ENCODE measurements around the gene GCLC.

The GCLC gene

DNA sequence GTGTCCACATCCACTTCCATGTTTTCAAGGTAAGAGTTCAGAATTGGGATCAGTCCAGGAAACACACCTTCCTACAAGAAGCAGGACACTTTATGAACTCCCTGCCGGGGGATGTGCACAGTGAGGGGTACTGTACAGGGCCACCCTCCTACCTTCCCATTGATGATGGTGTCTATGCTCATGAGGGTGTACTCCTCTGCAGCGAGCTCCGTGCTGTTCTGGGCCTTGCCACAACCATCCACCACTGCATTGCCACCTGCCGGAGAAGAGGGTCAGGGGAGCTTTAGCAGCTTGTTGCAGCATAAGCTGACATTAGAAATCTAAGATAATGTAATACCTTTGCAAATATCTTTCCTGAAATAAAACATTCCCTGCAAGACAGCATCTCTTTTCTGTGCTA lies 44.8 kb downstream of the GCLC start:
- TF ChIP-seq SPI1 (IDR thresholded peaks at IDR 0.05; ENCODE audit: low read depth, low read length), result no peak
- TF ChIP-seq POU2F2 (IDR thresholded peaks at IDR 0.05; ENCODE audit: low read depth, low read length), result no peak
- TF ChIP-seq TAF1 (IDR thresholded peaks at IDR 0.05; ENCODE audit: low read depth, low read length), result no peak
- TF ChIP-seq POLR2A (IDR thresholded peaks at IDR 0.05; ENCODE audit: low read depth, low read length), result no peak
- no peak for TF ChIP-seq PAX5 (IDR thresholded peaks at IDR 0.05; ENCODE audit: insufficient read depth, low read length, severe bottlenecking)
- no peak for TF ChIP-seq POLR2AphosphoS5 (IDR thresholded peaks at IDR 0.05; ENCODE audit: low read depth, low read length)
- no peak for DNase-seq (ENCODE audit: insufficient read length, low spot score)
- FAIRE-seq, result no peak

DNA sequence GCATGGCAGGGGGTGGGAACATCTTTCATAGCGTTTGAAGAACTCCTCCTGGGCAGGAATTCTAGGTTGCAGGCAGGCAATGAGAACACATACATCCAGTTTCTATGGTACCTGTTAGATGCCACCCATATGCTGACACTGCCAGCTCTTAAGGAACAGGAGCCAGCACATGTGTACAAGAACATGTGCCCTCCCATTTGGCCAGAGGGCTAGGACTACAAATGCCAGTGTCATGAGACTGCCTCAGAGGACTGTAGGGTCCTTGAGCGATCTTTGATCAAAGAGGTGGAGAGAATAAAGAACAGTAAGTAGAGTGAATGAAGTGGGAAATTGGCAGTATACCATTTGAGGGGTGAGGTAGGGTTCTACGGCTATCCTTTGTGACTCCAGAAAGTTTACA lies 45.8 kb downstream of the GCLC start:
- TF ChIP-seq TAF1 (IDR thresholded peaks at IDR 0.05; ENCODE audit: low read depth, low read length), result no peak
- TF ChIP-seq POLR2AphosphoS5 (IDR thresholded peaks at IDR 0.05; ENCODE audit: low read depth, low read length), result no peak
- no peak for TF ChIP-seq POLR2A (IDR thresholded peaks at IDR 0.05; ENCODE audit: low read depth, low read length)
- no peak for TF ChIP-seq PAX5 (IDR thresholded peaks at IDR 0.05; ENCODE audit: insufficient read depth, low read length, severe bottlenecking)
- no peak for TF ChIP-seq SPI1 (IDR thresholded peaks at IDR 0.05; ENCODE audit: low read depth, low read length)
- no peak for TF ChIP-seq POU2F2 (IDR thresholded peaks at IDR 0.05; ENCODE audit: low read depth, low read length)
- no peak for FAIRE-seq

DNA sequence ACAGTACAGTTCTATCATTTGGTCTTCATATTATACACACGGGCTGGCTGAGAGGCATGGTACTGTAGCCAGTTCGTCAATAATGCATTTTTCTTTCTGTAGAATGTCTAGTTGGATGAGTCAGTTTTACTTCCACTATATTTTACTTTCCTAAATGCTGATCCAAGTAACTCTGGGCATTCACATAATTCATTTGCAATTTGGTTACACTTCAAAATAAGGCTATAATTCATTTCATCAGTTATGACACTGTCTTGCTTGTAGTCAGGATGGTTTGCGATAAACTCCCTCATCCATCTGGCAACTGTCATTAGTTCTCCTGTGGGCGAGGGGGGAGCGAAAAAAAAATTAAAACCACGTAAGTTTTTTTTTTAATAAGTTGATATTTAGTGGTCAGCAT lies 46.3 kb downstream of the GCLC start:
- FAIRE-seq (no peak), DNase-seq (ENCODE audit: insufficient read length, low spot score) (no peak)
- TF ChIP-seq TAF1 (IDR thresholded peaks at IDR 0.05; ENCODE audit: low read depth, low read length) (no peak), POLR2A (IDR thresholded peaks at IDR 0.05; ENCODE audit: low read depth, low read length) (no peak), SPI1 (IDR thresholded peaks at IDR 0.05; ENCODE audit: low read depth, low read length) (no peak)

More for the DNA sequence above, 45.8 kb downstream of the GCLC start:
- no peak for DNase-seq (ENCODE audit: insufficient read length, low spot score)

GRCh38 chr6:53497905-53498304 lies 47.0 kb downstream of the GCLC start:
- FAIRE-seq, result no peak
- no peak for DNase-seq (ENCODE audit: insufficient read length, low spot score)
- no peak for TF ChIP-seq POU2F2 (IDR thresholded peaks at IDR 0.05; ENCODE audit: low read depth, low read length)
- no peak for TF ChIP-seq PAX5 (IDR thresholded peaks at IDR 0.05; ENCODE audit: insufficient read depth, low read length, severe bottlenecking)
- no peak for TF ChIP-seq POLR2A (IDR thresholded peaks at IDR 0.05; ENCODE audit: low read depth, low read length)
- TF ChIP-seq SPI1 (IDR thresholded peaks at IDR 0.05; ENCODE audit: low read depth, low read length), result no peak
- TF ChIP-seq POLR2AphosphoS5 (IDR thresholded peaks at IDR 0.05; ENCODE audit: low read depth, low read length), result no peak
- TF ChIP-seq TAF1 (IDR thresholded peaks at IDR 0.05; ENCODE audit: low read depth, low read length), result no peak

DNA sequence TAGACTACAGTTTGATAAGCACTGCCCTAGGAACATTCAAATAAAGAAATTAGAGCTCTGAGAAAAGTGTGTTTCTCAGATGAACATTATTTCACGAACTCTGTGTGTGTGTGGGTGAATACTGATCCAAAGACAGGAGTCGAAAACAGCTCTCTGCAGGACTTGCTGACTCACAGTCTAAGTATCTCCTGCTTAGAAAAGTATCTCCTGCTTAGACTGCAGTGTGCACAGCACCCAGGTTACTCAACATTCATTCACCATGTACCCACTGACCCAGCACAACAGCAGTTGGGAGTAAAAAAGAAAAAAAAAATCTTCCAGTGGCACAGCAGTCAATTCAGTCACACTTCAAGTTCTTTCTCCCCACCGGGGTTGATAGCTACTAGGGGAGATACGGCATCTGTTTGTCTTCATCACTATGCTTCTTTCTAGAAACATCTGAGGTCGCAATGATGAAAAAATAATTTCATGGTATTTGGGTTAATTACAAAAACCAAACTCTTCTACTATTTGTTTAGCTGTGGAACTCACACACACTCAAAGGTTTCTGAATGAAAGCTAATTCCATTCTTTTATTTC lies 48.0 kb downstream of the GCLC start:
- TF ChIP-seq POU2F2 (IDR thresholded peaks at IDR 0.05; ENCODE audit: low read depth, low read length), result no peak
- TF ChIP-seq PAX5 (IDR thresholded peaks at IDR 0.05; ENCODE audit: insufficient read depth, low read length, severe bottlenecking), result no peak
- no peak for TF ChIP-seq TAF1 (IDR thresholded peaks at IDR 0.05; ENCODE audit: low read depth, low read length)
- no peak for FAIRE-seq
- DNase-seq (ENCODE audit: insufficient read length, low spot score), result no peak

GRCh38 chr6:53495506-53496499 lies 49.1 kb downstream of the GCLC start:
- TF ChIP-seq POLR2AphosphoS5 (IDR thresholded peaks at IDR 0.05; ENCODE audit: low read depth, low read length), result no peak
- no peak for TF ChIP-seq PAX5 (IDR thresholded peaks at IDR 0.05; ENCODE audit: insufficient read depth, low read length, severe bottlenecking)
- TF ChIP-seq TAF1 (IDR thresholded peaks at IDR 0.05; ENCODE audit: low read depth, low read length), result no peak
- TF ChIP-seq POU2F2 (IDR thresholded peaks at IDR 0.05; ENCODE audit: low read depth, low read length), result no peak
- no peak for TF ChIP-seq SPI1 (IDR thresholded peaks at IDR 0.05; ENCODE audit: low read depth, low read length)
- TF ChIP-seq POLR2A (IDR thresholded peaks at IDR 0.05; ENCODE audit: low read depth, low read length), result no peak
- FAIRE-seq (no peak), DNase-seq (ENCODE audit: insufficient read length, low spot score) (no peak)

- DNase-seq (ENCODE audit: insufficient read length, low spot score), result no peak
- no peak for TF ChIP-seq PAX5 (IDR thresholded peaks at IDR 0.05; ENCODE audit: insufficient read depth, low read length, severe bottlenecking)
- no peak for TF ChIP-seq SPI1 (IDR thresholded peaks at IDR 0.05; ENCODE audit: low read depth, low read length)
- no peak for TF ChIP-seq POLR2AphosphoS5 (IDR thresholded peaks at IDR 0.05; ENCODE audit: low read depth, low read length)
- no peak for TF ChIP-seq POU2F2 (IDR thresholded peaks at IDR 0.05; ENCODE audit: low read depth, low read length)
- TF ChIP-seq TAF1 (IDR thresholded peaks at IDR 0.05; ENCODE audit: low read depth, low read length), result no peak
- no peak for TF ChIP-seq POLR2A (IDR thresholded peaks at IDR 0.05; ENCODE audit: low read depth, low read length)
- no peak for FAIRE-seq
Measured at GRCh38 chr6:53494076-53494475, 50.8 kb downstream of the GCLC start.

DNA sequence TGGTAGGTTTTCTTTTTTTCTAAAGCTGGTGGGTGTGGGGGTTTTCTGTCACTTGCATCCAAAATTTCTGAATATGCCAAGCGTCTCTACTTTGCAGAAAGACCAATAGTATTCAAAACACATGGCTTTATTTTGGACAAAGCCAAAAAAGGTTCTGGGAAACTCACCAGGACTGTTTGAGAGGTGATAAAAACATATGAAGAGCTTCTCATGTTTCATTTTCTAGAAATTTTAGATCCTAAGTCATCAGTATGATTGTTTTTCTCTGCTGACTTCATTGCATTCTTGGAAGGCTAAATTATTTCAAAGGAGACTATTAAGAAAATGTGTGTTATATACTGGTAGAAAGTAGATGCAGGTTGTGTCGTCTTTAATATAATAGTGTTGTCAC lies 51.3 kb downstream of the GCLC start:
- no peak for DNase-seq (ENCODE audit: insufficient read length, low spot score)
- no peak for FAIRE-seq
- TF ChIP-seq SPI1 (IDR thresholded peaks at IDR 0.05; ENCODE audit: low read depth, low read length) (no peak), POLR2A (IDR thresholded peaks at IDR 0.05; ENCODE audit: low read depth, low read length) (no peak), POLR2AphosphoS5 (IDR thresholded peaks at IDR 0.05; ENCODE audit: low read depth, low read length) (no peak), PAX5 (IDR thresholded peaks at IDR 0.05; ENCODE audit: insufficient read depth, low read length, severe bottlenecking) (no peak)

- no peak for TF ChIP-seq POLR2AphosphoS5 (IDR thresholded peaks at IDR 0.05; ENCODE audit: low read depth, low read length)
- no peak for TF ChIP-seq POLR2A (IDR thresholded peaks at IDR 0.05; ENCODE audit: low read depth, low read length)
- no peak for TF ChIP-seq TAF1 (IDR thresholded peaks at IDR 0.05; ENCODE audit: low read depth, low read length)
- TF ChIP-seq PAX5 (IDR thresholded peaks at IDR 0.05; ENCODE audit: insufficient read depth, low read length, severe bottlenecking), result no peak
- no peak for TF ChIP-seq SPI1 (IDR thresholded peaks at IDR 0.05; ENCODE audit: low read depth, low read length)
- no peak for TF ChIP-seq POU2F2 (IDR thresholded peaks at IDR 0.05; ENCODE audit: low read depth, low read length)
- FAIRE-seq (no peak), DNase-seq (ENCODE audit: insufficient read length, low spot score) (no peak)
Measured at GRCh38 chr6:53492860-53493634, 51.9 kb downstream of the GCLC start.

Measured in GM12891 (cell line).